Activated CD4-positive, alpha-beta T cell treated with anti-CD3 and anti-CD28 coated beads, Interleukin-2, Interleukin-6, amounts not matched to agents 100 ng/mL and 50 ng/mL, durations not matched to agents 16 hours and 8 hours (primary cell): ENCODE data around the gene ATP2A2.
A peak's percentile ranks its signal among the peaks of the same experiment; 100 is the strongest.
"Not testable (repeated sequence)": the region's sequence is repeated elsewhere in the genome, so short reads cannot be mapped to it uniquely, and the experiment has no call there.

ENCODE experiments used
- DNase-seq: peaks from one replicate; pipeline ENCODE4 v3.0.0-alpha.2; 2020

Gene ATP2A2

DNA sequence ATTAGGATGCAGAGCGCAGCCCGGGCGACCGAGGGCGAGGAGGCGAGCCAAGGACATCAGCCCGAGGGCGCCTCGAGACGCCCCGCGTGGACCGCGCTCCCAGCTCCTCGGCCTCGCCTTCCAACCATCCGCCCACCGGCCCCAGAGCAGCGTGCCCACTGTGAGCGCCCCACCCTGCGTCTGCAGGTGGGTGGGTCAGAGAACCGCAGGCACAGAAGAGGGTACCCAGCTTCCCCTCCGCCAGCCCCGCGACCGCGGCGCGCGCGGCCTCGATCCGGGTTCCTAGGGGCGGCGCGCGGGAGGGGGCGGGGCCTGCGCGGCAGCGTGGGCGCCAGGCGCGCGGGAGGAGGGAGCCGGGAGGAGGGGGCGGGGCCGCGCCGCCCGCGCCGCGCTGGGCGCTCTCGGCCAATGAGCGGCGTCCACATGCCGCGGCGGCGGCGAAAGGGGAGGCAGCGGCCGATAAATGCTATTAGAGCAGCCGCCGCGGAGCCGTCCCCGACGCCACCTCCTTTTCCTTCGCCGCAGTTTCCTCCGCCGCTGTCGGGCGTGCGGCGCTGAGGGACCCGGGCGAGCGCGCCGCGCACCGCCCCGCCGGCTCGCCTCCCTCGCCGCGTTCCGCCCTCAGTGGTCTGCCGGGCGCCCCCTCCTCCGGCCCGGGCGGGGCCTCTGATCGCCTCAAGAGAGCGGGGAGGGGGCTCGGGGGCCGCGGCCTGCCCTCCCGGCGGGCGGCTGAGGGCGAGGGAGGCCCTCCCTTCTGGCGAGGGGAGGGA lies at the start of gene ATP2A2:
Gene ATP2A2 (plus strand): TSS at position 469 of the 770 bp plus-strand sequence. CDS start 543 bp downstream, outside the sequence.
- DNase-seq = peak; percentile 95

DNA sequence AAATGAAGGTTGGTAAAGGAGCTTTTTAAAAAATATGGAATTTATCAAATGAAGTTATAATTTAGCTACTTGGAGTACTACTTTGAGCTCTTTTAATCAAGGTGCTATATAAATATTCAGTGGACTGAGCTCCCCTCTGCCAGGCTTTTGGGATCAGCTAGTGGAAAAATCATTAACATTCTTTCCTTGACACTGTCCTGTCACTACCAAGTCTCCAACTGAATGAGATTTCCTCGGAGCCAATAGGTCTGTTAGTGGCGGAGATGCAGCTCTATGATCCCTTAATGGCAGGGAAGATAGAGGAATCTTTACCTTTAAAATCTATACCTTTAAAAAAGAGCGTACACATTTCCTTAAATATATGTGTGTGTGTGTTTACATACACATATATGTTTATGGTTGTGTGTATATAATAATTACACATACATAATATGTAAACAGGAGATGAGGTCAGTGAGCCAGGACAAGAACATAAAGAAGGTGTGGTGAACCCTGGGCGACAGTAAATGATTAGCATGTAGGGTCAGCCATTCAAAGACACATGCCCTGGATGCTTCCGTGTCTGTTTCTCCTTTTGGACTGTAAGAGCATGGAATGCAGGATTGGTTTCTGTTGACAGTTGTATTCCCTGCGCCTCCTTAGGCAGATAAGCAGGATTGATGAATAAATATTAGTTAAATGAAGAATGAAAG lies 47.7 kb upstream of the ATP2A2 start:
- DNase-seq = no peak

DNA sequence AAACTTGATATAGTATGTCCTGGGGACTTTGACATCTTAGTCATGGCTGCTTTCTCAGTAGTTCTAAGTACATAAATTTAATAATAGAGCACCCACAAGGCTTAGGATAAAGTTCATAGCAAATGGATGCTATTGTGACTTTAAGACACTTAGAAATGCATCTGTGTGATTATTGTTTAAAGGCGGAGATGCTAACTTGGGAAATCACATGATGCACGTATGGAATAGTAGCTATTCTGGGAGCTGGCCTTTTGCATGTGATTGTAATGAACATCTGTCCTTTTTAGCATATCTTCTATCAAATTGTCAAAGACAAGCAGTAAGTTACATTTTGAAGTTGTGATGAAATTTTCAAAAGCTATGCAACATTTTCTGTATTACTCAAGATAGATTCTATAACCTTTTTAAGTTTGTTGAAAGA lies 46.7 kb upstream of the ATP2A2 start:
- DNase-seq = no peak

DNA sequence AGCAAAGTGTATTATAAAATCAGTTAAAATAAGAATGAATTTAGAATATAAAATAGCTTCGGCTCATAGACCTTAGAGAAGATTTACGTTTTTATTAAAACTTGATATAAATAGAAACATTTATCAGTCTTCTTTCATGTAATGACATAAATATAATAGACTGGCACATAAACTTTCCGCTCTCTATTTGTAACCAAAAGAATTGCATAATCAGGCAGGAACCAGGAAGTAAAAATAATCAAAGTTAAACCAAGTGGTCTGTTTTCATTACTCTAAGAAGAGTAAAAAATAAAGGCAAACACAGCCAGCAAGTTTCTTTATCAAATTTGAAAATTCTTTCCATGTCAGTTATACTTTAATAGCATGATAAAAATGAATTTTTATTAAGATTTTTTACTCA lies 46.3 kb upstream of the ATP2A2 start:
- DNase-seq = no peak

DNA sequence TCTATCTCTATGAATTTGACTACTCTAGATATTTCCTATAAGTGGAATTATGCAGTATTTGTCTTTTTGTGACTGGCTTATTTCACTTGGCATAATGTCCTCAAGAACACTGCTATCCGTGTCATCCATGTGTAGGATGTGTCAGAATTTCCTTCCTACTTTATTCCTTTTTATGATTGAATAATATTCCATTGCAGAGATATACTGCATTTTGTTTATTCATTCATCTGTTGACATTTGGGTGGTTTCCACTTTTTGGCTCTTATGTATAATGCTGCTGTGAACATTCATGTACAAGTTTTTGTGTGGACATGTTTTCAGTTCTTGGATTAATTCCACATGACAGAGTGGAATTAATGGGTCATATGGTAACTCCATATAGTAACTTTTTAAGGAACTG lies 45.7 kb upstream of the ATP2A2 start:
- no peak for DNase-seq

DNA sequence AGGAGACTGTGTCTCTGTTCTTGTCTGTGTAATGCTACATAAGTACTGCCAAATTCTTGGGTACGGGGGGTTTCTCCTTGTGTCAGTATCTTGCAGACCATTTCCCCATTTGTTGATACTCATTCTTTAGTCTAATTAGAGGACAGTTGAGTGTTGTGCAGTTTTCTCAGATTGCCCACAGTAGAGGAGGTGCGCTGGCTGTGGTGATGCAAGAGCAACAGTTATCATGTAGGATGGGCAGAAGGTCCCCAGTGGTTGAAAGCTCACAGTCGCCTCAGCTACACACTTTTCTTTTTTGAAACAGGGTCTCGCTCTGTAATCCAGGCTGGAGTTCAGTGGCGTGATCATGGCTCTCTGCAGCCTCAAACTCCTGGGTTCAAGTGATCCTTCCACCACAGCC lies 37.8 kb upstream of the ATP2A2 start:
- no peak for DNase-seq

DNA sequence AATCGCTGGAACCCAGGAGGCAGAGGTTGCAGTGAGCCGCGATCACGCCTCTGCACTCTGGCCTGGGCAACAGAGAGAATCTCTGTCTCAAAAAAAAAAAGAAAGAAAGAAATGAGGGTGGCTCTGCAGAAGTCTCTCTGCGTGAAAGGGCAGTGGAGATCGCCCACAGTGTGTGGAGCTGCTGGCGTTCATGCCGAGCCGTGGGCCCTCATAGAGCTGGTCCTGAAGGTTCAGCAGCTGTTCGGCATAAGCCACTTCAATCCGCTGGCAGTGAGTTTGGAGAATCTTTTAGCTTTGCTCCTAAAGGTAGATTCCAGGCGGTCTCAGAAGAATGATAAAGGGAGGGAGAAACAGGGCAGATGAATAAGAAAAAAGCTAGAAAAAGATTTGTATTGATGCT lies 36.7 kb upstream of the ATP2A2 start:
- no peak for DNase-seq

DNA sequence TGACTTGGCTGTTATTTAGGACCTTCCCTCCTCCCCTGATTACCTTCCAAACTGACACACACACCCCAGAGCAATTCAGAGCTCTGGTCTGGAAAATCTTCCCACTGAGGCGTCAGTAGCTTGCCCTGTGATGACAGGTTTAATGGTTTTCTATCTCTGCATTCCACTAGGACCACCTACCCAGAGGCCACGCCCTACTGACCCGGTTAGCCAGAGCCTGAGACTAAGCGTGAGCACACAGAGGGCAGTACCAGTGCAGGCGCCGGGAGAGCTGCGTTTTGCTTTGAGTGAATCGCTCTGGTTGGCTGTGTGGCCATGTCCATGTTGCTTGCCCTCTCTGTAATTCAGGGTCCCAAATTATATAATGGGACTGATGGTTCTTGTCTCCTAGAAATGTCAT lies 36.2 kb upstream of the ATP2A2 start:
- no peak for DNase-seq

DNA sequence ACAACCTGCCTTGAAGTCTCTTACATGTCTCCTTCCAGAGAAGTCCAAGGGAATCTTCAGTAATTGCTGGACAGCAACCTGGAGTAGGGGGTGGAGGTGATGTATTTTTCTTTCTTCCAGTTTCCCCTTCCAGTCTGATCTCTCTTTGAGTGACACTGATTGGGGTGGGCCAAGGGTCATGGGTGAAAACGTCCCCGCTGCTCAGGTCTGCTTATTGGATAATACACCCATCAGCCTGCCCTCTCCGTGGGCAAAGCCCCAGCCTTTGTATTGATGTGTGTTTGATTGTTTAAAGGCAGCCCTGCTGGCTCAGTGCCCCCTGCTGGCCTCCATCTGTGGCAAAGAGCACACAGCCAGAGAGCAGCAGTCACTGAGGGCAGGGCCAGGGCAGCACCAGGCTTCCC lies 35.7 kb upstream of the ATP2A2 start:
- DNase-seq = peak; percentile 61

DNA sequence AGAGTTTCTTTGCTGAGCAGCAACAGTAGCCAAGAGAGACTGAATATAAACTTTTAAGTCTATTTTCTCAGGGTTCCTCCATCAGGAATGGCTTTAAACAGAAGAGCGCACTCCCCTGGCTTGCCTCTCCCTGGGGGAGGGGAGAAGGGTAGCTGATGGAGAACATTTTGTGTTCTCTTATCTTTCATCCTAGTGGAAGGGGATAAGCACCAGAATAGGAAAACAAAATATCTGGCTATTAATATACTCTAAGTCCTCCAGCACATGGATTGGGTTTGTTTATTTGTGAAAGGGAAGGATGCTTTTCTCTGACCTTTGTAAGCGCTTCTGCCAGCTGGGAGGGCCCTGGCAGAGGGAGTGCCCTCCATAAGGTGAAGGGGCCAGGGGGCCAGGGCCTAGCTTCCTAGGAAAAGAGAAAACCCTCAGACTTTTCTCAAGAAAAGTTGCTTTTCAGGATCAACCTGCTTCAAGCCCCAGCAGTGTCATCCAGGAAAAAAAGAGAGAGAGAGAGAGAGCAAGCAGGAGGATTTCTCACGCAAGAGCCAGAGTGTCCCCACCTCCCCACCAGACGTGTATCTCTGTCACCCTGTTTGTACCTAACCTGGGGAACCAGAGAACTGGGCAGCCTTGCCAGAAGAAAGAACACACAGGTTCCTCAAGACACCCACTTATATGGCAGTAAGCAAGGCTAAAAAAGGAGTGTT lies 34.3 kb upstream of the ATP2A2 start:
- DNase-seq = no peak

DNA sequence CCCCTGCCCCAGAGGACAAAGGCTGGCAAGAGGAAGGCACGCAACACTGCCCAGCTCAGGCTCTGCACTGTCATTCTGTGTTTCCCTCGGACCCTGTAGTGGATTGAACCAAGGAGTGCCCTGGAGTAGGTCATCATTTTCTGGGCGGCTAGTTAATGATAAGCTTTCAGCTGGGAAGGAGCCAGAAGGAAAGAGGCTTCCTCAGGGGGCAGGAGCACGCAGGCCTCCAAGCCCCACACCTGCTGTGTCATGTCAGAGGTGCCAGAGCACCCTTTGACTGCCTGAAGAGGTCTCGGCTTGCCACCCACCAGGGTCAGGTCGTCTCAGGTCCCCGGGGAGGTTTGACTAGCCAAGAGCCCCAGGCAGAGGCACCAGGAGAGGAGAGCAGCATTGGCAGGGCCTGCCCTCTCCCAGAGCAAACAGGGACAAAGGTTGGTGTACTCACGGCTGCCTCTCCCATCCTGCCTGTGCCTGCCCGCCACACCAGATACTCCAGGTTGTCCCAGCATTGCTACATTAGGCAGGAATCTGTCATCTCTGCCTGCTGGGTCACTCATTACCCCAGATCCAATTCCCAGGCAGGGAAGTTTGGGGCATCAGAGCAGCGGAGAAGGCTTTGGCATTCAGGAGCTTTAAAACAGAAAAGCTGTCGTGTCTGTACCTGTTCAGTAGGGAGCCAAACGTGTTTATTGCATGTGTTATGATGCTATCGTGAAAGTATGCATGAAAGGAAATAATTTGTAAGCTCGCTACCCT lies 33.5 kb upstream of the ATP2A2 start:
- no peak for DNase-seq

DNA sequence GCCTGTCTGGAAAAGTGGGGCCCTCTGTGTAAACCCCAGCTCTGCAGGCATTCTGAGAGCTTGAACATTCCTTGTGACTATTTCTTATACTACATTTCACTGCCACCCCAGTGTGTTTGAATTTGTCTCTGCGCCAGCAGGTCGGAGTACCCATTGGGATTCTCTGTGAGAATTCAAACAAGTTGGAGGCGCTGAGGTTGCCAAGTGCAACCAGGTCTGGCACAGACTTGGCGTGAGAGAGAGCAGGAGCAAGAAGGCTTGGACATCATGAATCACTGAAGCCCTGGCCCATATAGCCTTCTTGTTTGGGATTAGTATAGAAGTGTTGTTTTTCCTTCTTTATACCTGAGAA lies 33.0 kb upstream of the ATP2A2 start:
- DNase-seq = no peak

DNA sequence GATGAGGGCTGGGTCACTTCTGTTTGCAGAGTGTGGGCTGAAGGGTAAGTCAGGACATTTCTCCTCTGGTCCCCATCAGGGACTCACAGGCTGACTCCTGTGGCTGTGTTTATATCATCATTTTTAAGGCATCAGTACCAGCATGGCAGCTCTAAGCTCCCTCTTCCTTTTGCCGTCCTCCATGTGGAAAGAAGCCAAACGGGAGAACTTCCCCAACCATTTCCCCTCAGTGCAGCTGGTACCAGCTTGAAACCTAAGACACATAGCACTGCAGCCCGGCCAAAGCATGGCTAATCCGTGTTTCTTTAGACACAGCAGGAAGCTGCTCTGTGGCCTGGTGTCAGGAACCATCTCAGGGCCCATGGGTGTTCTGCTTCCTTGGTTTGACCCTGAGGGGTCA lies 31.9 kb upstream of the ATP2A2 start:
- no peak for DNase-seq

DNA sequence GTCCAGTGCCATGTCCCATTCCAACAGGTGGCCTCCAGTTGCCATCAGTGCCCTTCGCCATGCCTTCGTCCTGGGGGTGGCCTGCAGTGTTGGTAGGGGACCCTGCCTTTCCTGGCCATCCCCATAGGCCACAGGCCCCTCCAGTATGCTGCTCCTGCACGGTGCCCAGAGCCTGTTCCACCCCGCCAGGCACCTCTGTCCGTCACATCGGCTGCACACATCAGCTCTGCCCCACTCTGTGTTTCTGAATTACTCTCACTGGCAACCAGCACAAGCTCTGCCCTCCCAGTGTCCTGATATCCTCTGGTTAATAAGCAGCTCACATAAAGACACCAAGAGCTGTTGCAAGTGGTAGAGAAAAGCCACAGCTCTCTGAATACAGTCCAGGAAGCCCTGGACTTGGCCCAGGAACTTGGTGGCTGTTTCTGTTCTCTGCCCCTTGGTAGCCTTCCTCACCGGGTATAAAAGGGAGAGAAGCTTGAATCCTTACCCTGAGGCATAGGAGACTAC lies 31.3 kb upstream of the ATP2A2 start:
- DNase-seq = no peak

DNA sequence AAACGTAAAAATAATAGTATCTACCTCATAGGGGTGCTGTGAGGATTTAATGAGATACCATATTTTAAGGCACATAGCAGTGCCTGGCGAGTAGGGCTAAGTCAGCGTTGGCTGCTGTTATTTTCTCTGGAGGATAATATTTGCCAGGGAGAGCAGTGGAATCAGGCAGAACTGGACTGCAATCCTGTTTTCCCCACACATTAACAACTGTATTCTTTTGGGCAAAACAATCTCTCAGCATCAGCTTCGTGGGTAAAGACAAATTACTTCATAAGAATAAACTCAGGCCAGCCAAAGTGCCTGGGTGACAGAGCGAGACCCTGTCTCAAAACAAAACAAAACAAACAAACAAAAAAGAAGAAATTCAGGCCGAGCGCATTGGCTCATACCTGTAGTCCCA lies 29.7 kb upstream of the ATP2A2 start:
- no peak for DNase-seq

DNA sequence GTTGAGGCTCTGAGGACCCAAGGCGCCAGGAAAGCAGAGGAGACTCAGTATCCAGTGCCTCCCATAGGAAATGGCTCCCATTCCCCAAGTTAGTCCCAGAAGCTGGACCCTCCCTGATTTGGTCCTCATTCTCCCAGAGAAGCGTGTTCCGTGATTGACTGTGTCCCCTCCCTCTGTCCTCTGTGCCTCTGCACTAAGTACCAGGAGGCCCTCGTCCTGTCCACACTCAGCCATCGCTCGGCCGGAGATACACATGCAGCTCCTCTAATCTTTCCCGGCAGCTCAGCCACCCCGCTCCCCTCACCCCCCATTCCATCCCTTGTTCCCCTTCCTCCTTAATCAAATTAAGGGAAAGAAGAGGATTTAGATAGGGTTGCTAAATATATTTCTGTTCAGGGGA lies 28.3 kb upstream of the ATP2A2 start:
- DNase-seq = no peak

DNA sequence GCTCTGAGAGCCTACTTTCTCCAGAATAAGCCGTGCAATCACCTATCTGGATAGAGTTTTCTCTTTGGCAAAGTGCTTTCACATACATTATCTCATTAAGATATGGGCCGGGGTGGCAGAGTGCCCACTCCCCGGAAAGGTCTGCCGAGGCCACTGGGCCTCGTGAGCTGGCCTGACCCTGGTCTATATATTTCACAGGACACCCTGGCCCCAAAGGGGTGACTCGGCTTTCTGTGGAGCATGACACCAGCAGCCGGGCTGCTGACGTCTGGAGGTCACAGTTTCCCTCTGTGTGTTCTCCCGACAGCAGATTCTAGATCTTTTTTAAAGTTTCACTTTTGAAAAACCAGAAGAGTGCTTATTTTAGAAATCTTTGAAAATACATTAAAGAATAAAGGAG lies 27.9 kb upstream of the ATP2A2 start:
- DNase-seq = no peak

DNA sequence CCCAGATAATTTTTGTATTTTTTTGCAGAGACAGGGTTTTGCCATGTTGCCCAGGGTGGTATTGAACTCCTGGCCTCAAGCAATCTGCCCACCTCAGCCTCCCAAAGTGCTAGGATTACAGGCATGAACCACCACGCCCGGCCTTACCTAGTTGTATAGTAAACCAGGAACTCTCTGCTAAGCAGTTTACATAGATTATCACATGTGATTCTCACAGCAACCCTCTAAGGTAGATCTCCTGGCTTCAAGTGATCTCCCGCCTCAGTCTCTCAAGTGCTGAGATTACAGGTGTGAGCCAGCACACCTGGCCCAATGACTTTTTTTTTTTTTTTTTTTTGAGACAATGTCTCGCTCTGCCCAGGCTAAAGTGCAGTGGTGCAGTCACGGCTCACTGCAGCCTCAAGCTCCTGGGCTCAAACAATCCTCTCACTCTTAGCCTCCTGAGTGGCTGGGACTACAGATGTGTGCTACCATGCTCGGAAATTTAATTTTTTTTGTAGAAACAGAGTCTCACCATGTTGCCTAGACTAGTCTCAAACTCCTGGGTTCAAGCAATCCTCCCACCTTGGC lies 26.0 kb upstream of the ATP2A2 start:
- no peak for DNase-seq

DNA sequence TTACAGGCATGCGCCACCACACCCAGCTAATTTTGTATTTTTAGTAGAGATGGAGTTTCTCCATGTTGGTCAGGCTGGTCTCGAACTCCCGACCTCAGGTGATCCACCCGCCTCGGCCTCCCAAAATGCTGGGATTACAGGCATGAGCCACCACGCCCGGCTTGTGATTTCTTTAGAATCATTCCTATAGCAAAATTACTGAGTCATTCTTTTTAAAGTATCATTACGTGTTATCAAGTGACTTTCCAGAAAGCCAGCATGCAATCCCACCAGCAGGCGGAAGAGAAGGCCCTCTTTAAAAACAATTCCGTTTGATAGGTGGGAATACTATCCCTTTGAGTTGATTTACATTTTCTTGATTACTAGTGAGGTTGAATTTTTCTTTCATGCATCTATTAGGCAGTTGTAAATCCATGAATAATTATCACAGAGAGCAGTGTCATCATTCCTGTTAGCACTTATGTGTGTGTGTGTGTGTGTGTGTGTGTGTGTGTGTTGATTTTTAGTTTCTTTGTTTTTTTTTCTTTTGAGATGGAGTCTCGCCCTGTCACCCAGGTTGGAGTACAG lies 25.1 kb upstream of the ATP2A2 start:
- DNase-seq = not testable (repeated sequence)

DNA sequence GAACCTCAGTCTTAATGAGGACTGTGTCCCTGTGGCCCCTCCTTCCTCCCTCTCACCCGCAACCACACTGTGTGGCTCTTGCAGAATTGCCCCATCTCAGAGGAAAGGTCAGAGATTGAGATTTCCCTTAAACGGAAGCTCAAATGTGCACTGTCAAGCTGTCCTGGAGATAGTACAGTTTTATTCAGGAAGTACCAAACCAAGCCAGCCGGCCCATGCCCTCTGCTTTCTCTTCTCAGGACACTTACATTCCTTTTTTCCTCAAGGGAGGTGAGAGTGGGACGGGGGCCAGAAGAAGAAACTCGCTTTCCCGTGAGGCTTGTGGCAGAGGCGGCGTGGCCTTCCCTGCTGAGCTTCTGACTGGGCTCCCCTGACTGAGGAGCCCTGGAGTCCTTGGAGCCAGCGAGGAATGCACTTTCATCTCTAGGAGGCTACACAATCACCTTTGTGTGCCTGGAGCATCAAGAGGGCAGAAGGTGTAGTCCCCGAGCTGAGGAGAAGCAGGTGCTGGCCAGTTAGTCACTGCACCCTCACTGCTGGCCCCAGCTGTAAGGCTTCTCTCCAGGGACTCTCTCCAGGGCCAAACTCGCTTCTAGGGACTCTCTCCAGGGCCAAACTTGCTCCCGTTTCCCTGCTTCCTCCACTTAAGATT lies 24.1 kb upstream of the ATP2A2 start:
- no peak for DNase-seq

DNA sequence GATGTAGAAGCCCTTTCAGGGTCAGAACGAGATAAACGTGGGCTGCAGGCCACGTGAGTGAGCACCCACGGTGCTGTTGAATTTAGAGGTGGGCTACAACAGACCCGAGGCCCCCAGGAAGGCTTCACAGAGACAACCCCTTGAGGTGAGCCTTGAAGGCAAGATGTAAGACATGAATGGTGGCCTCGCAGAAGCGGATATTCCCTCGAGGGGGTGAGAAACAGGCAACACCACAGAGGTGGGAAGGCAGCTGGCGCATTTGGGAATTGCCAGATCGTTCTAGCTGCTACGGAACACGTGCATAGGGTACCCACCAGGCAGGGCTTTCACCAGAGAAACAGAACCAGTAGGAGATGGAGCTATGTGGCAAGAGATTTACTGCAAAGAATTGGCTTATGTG lies 22.6 kb upstream of the ATP2A2 start:
- no peak for DNase-seq
